CD4-positive, alpha-beta T cell treated with Interleukin-1 beta for 1 hour (primary cell): Measurements from ENCODE around the gene POLR2M.

Source experiments
- DNase-seq, 2 donors: peaks; one replicate each; pipeline ENCODE4 v3.0.0-alpha.2; 2020 to 2022

POLR2M gene

GRCh38 chr15:57741089-57741488, 34.6 kb downstream of the POLR2M start:
- no peak for DNase-seq

GRCh38 chr15:57743424-57743823, 36.9 kb downstream of the POLR2M start:
- DNase-seq: no peak

DNA sequence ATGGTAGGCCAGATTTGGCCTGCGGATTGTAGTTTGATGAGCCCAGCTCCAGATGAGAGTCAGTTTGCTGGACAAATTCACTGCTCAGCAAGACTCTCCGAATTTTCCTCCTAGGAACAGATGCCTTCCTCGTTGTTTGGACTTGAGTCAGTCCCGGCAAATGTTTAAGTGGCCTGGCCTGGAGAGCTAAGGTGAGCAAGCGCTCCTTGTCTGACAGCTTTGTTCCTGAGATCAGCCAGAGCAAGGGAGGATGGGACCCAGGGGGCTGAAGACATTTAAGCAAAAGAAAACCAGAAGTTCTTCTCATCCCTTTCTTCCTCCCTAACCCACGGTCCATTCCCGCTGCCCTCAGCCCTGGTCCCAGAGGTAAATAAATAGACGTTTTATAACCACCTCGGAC, 40.3 kb downstream of the POLR2M start:
- DNase-seq: no peak

DNA sequence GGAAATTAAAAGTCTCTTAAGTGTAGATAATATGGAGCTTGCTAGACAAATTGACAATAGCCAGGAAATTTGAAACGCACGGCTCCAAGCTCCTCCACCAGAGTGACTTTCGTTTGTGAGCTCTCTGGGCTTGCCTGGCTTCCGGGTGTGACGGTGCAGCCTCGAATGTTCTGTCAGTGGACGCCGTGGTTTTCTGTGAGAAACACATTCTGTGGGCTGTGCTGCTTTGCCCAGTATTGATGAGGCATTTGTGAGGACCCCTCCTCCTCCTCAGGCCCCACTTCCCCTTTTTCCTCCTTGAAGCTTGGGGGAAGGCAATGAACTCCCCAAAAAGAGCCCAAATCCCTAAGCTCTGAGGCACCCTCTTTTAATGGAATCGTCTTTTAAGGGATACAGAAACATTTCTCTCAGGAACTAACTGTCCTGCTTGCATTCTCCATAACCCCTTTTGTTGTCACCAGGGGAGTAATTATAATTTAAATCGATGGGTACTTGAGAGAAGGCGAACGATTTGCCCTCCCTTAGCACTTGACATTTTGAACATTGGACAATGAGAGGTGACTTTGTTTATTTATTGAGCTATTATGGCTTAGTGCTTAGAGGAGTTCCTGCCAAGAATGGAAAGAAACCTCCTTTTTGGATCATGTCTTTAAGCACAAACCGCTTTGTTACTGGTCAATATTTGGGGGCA, 40.8 kb downstream of the POLR2M start:
- peak in 1 of 2 donors; percentile 11 for DNase-seq

GRCh38 chr15:57751177-57751800, 44.8 kb downstream of the POLR2M start:
- DNase-seq: no peak

DNA sequence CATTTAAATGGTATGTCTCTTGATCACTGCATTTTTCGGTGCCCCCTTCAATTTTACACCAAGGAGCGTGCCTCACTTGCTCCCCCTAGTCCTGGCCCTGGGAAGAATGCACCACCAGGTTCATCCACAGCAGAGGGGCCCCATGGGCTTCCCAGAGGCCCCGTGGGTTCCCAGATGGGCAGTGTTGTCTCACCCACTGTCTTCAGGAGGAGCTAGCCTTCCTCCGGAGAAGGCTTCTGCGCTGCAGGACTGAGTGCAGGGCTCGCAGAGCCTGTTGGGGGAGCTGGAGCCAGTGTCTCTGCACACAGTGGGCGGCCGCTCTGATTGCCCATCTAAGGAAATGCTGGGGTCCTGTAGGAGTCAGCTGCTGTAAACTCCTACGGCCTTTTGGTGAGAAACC, 45.9 kb downstream of the POLR2M start:
- no peak for DNase-seq

DNA sequence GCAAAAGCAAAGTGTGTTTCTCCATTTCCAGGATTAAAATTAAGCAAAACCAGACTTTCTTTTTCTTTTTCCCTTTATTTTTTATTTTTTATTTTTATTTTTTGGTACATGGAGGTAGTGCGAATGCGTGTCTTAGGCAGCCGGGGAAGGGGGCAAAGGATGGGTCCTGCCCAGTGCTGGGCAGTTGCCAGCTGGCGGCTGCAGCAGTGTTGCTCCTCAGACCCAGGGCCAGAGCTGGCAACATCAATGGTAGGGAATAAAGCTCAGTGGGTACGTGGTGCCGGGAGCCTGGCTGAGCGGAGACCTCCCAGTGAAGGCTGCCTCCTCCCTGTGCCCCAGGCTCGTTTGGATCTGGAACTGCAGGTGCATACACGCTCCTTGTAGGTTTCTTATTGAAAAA, 46.3 kb downstream of the POLR2M start:
- DNase-seq: no peak

DNA sequence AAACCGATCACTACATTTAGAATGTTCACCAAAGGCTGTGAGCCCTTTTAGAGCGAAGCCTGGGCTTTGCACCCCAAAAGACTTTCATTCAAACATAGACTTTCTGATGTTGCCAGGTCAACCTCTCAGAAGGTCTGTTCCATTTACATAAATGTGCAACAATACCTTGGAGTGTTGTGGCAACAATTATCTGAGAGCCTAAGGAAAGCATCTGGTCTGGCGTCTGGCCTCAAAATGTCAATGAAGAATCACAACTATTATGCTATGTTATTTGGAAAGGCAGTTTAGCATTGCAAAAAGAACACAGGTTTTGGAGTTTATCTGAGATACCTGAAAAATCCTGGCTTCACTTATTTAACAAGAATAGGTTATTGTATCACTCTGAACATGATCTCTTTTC, 50.0 kb downstream of the POLR2M start:
- no peak for DNase-seq

- no peak for DNase-seq
Observed at GRCh38 chr15:57758560-57758959, 52.0 kb downstream of the POLR2M start.

GRCh38 chr15:57761562-57761961, 55.0 kb downstream of the POLR2M start:
- DNase-seq: no peak

- no peak for DNase-seq
Observed at GRCh38 chr15:57762302-57762701, 55.8 kb downstream of the POLR2M start.

- no peak for DNase-seq
Observed at GRCh38 chr15:57763176-57763964, 56.9 kb downstream of the POLR2M start.
